Right lobe of liver (tissue), 4 donors: ENCODE measurements around the gene GFOD1.

Experiments used
- POLR2A ChIP-seq: fragments of 450-650 bp; IDR thresholded peaks from one replicate; pipeline ENCODE4 v1.6.1; 2017; ENCODE audit warnings: antibody characterized with exemption, mild to moderate bottlenecking
- TF ChIP-seq, protein P1 (sequence below), 4 donors: fragments of 200-600 bp in 3 of 4; fragments of 450-650 bp in 1 of 4; IDR thresholded peaks; one replicate each; pipeline versions ENCODE4 v1.5.1 to v1.8.0; 2016 to 2022; ENCODE audit warnings: antibody characterized with exemption in 4 of 4, mild to moderate bottlenecking in 2 of 4
- donor health status: DM: no; HTN: no; CAD: no.
- donor health status: DM: no; HTN: no; CAD: no.
- donor health status: DM: no; HTN: yes; CAD: no.

DNA sequence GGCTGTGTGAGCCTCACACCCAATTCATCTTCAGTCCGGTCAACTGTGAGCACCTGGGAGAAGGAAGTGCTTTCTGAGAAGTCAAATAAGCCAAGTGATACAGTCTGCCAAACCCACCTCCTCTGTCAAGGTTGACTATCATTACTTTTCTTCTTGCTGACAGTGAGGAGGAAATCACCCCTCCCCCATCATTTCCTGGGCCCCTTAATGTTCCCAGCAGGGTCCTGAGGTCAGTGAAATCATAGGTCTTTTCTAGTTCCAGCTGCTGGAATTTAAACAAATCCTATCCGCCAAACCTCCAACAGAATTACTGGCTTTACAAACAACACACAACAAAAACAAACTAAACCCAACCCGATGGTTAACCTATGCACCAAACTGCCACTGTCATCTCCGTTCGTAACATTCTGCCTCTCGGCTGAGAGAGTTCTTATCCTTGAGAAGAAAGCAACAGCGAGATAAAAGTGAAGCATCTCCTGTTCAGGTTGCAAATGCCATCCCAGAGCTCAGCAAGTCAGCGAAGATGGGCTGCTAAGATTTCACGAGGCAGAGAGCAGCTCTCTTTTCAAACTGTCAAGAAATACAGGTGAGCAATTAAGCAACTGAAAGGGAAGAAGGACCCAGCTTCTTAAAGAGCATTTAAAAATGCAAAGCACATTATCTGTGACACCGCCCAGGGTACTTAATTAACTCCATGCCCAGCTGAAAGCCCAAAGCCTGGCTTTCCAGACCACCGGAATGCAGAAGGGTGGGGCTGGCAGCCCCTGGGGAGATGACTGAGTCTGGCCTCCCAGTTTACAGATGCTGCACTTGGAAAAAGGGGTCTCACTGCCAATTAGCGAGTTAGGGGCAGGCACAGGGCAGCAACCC lies 24.7 kb downstream of the GFOD1 start:
- TF ChIP-seq, protein P1, sequence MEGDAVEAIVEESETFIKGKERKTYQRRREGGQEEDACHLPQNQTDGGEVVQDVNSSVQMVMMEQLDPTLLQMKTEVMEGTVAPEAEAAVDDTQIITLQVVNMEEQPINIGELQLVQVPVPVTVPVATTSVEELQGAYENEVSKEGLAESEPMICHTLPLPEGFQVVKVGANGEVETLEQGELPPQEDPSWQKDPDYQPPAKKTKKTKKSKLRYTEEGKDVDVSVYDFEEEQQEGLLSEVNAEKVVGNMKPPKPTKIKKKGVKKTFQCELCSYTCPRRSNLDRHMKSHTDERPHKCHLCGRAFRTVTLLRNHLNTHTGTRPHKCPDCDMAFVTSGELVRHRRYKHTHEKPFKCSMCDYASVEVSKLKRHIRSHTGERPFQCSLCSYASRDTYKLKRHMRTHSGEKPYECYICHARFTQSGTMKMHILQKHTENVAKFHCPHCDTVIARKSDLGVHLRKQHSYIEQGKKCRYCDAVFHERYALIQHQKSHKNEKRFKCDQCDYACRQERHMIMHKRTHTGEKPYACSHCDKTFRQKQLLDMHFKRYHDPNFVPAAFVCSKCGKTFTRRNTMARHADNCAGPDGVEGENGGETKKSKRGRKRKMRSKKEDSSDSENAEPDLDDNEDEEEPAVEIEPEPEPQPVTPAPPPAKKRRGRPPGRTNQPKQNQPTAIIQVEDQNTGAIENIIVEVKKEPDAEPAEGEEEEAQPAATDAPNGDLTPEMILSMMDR (IDR thresholded peaks at IDR 0.05), result no peak
- TF ChIP-seq POLR2A, result no peak
